ENCODE data around the gene PHACTR2. TPM values are rescaled to one million over a fixed set of nuclear protein-coding genes. Genes with fewer than 3 reads are reported as not detected.
"Not testable (repeated sequence)": the region's sequence is repeated elsewhere in the genome, so short reads cannot be mapped to it uniquely, and the experiment has no call there.

Gene PHACTR2
- polyA plus RNA-seq, 1 experiment = 38.0 TPM

GRCh38 chr6:143731789-143732188 is 54.0 kb downstream of the PHACTR2 start:
- no peaks in the 10 kb centered on the region for H3K27me3 ChIP-seq (ENCODE audit: control insufficient read depth, insufficient read depth, low read length)
- no peak for TF ChIP-seq CTCF (IDR thresholded peaks at IDR 0.05; ENCODE audit: low read depth, low read length)
- H3K9me3 ChIP-seq (ENCODE audit: control insufficient read depth, insufficient read depth, low read length) = no peaks in the 10 kb centered on the region
- no peak overlapping the region for H3K4me3 ChIP-seq (ENCODE audit: low read depth, low read length)
- ChIA-PET POLR2A (no interaction called here), CTCF (no interaction called here)
- H3K27ac ChIP-seq (ENCODE audit: low read depth, low read length) = no peak overlapping the region
- DNase-seq (ENCODE audit: low read depth, low spot score) = no peak

GRCh38 chr6:143732536-143732935 is 54.8 kb downstream of the PHACTR2 start:
- DNase-seq (ENCODE audit: low read depth, low spot score) = no peak
- POLR2A ChIA-PET = no interaction called here
- H3K9me3 ChIP-seq (ENCODE audit: control insufficient read depth, insufficient read depth, low read length) = no peaks in the 10 kb centered on the region
- H3K4me3 ChIP-seq (ENCODE audit: low read depth, low read length) = no peak overlapping the region
- H3K27me3 ChIP-seq (ENCODE audit: control insufficient read depth, insufficient read depth, low read length) = no peaks in the 10 kb centered on the region
- TF ChIP-seq CTCF (IDR thresholded peaks at IDR 0.05; ENCODE audit: low read depth, low read length) = no peak
- CTCF ChIA-PET = no interaction called here
- no peak overlapping the region for H3K27ac ChIP-seq (ENCODE audit: low read depth, low read length)

GRCh38 chr6:143733510-143733909 is 55.7 kb downstream of the PHACTR2 start:
- no peak for TF ChIP-seq CTCF (IDR thresholded peaks at IDR 0.05; ENCODE audit: low read depth, low read length)

GRCh38 chr6:143734641-143735063 is 56.9 kb downstream of the PHACTR2 start:
- no peaks in the 10 kb centered on the region for H3K9me3 ChIP-seq (ENCODE audit: control insufficient read depth, insufficient read depth, low read length)
- no peak overlapping the region for H3K4me3 ChIP-seq (ENCODE audit: low read depth, low read length)
- H3K27me3 ChIP-seq (ENCODE audit: control insufficient read depth, insufficient read depth, low read length) = no peaks in the 10 kb centered on the region
- no peak for TF ChIP-seq CTCF (IDR thresholded peaks at IDR 0.05; ENCODE audit: low read depth, low read length)
- POLR2A ChIA-PET = no interaction called here
- CTCF ChIA-PET = no interaction called here
- no peak overlapping the region for H3K27ac ChIP-seq (ENCODE audit: low read depth, low read length)
- DNase-seq (ENCODE audit: low read depth, low spot score) = no peak

More at GRCh38 chr6:143733510-143733909, 55.7 kb downstream of the PHACTR2 start:
- no peak overlapping the region for H3K27ac ChIP-seq (ENCODE audit: low read depth, low read length)
- no peak overlapping the region for H3K4me3 ChIP-seq (ENCODE audit: low read depth, low read length)
- ChIA-PET POLR2A (no interaction called here), CTCF (no interaction called here)
- no peaks in the 10 kb centered on the region for H3K27me3 ChIP-seq (ENCODE audit: control insufficient read depth, insufficient read depth, low read length)
- no peaks in the 10 kb centered on the region for H3K9me3 ChIP-seq (ENCODE audit: control insufficient read depth, insufficient read depth, low read length)
- DNase-seq (ENCODE audit: low read depth, low spot score) = no peak

- CTCF ChIA-PET = not testable (repeated sequence)
Measured at GRCh38 chr6:143738072-143738690, 60.4 kb downstream of the PHACTR2 start.

More at GRCh38 chr6:143738072-143738690, 60.4 kb downstream of the PHACTR2 start:
- H3K9me3 ChIP-seq (ENCODE audit: control insufficient read depth, insufficient read depth, low read length); H3K27me3 ChIP-seq (ENCODE audit: control insufficient read depth, insufficient read depth, low read length); POLR2A ChIA-PET; H3K4me3 ChIP-seq (ENCODE audit: low read depth, low read length); H3K27ac ChIP-seq (ENCODE audit: low read depth, low read length); DNase-seq (ENCODE audit: low read depth, low spot score): not testable (repeated sequence)

Measured in AG04450 (cell line).